NT2/D1 (cell line): Measurements from ENCODE around the gene VWCE.

ENCODE experiments used
- DNase-seq: peaks from one replicate; pipeline ENCODE4 v3.0.0-alpha.2; 2011; ENCODE audit warnings: low read depth, low spot score
- H3K27me3 ChIP-seq: 2 replicates; pipeline ENCODE4 v1.6.0; 2011; ENCODE audit warnings: mild to moderate bottlenecking; ENCODE audit not compliant: insufficient read length, insufficient read depth
- H3K36me3 ChIP-seq: 2 replicates; pipeline ENCODE4 v1.6.1; 2011; ENCODE audit warnings: mild to moderate bottlenecking, low read length, mixed read lengths; ENCODE audit not compliant: insufficient read depth, insufficient read length
- H3K4me1 ChIP-seq: 2 replicates; pipeline ENCODE4 v1.5.1; 2011; ENCODE audit not compliant: insufficient read depth, insufficient read length
- H3K4me3 ChIP-seq: 2 replicates; pipeline ENCODE4 v1.5.1; 2011; ENCODE audit warnings: low read depth; ENCODE audit not compliant: insufficient read length
- H3K9ac ChIP-seq: 2 replicates; pipeline ENCODE4 v1.6.0; 2011; ENCODE audit warnings: low read depth; ENCODE audit not compliant: insufficient read length
- H3K9me3 ChIP-seq: 2 replicates; pipeline ENCODE4 v1.5.1; 2011; ENCODE audit warnings: mild to moderate bottlenecking, low read length; ENCODE audit not compliant: insufficient read depth
- SUZ12 ChIP-seq: IDR thresholded peaks from 2 replicates; pipeline ENCODE4 v1.6.1; 2011; ENCODE audit not compliant: insufficient read length, insufficient read depth; ENCODE audit errors: extremely low read depth
- YY1 ChIP-seq: IDR thresholded peaks from 2 replicates; pipeline ENCODE4 v1.6.1; 2011; ENCODE audit not compliant: insufficient read length, insufficient read depth
- ZNF274 ChIP-seq: IDR thresholded peaks from 2 replicates; pipeline ENCODE4 v1.6.1; 2011; ENCODE audit warnings: mild to moderate bottlenecking, low read depth, low read length

The VWCE gene

GRCh38 chr11:61270354-61271076 lies 24.6 kb downstream of the VWCE start:
- H3K4me3 ChIP-seq: no peak overlapping the region
- TF ChIP-seq SUZ12 (no peak), ZNF274 (no peak)
- H3K27me3 ChIP-seq: no peaks in the 10 kb centered on the region
- no peak overlapping the region for H3K9ac ChIP-seq
- H3K9me3 ChIP-seq: no peaks in the 10 kb centered on the region
- H3K36me3 ChIP-seq: peaks cover 40% of the 10 kb centered on the region
- H3K4me1 ChIP-seq: peaks cover 10% of the 10 kb centered on the region
- no peak for DNase-seq

GRCh38 chr11:61268588-61269250 lies 26.4 kb downstream of the VWCE start:
- Histone ChIP-seq H3K9me3 (no peaks in the 10 kb centered on the region), H3K9ac (no peak overlapping the region), H3K4me1 (peaks cover 3% of the 10 kb centered on the region), H3K27me3 (no peaks in the 10 kb centered on the region), H3K36me3 (peaks cover 41% of the 10 kb centered on the region), H3K4me3 (no peak overlapping the region)
- no peak for DNase-seq
- TF ChIP-seq SUZ12: no peak
- no peak for TF ChIP-seq YY1
- TF ChIP-seq ZNF274: no peak

- Histone ChIP-seq H3K4me1 (no peaks in the 10 kb centered on the region), H3K36me3 (peaks cover 40% of the 10 kb centered on the region), H3K9ac (no peak overlapping the region), H3K9me3 (no peaks in the 10 kb centered on the region), H3K4me3 (no peak overlapping the region), H3K27me3 (no peaks in the 10 kb centered on the region)
- no peak for TF ChIP-seq YY1
- no peak for TF ChIP-seq ZNF274
- no peak for TF ChIP-seq SUZ12
- DNase-seq: no peak
Measured at GRCh38 chr11:61267437-61267841, 27.7 kb downstream of the VWCE start.

GRCh38 chr11:61266602-61267001 lies 28.5 kb downstream of the VWCE start:
- no peaks in the 10 kb centered on the region for H3K4me1 ChIP-seq
- H3K4me3 ChIP-seq: no peak overlapping the region
- no peaks in the 10 kb centered on the region for H3K27me3 ChIP-seq
- H3K36me3 ChIP-seq: peaks cover 43% of the 10 kb centered on the region
- no peaks in the 10 kb centered on the region for H3K9me3 ChIP-seq
- no peak for DNase-seq
- no peak overlapping the region for H3K9ac ChIP-seq
- TF ChIP-seq YY1 (no peak), ZNF274 (no peak), SUZ12 (no peak)

- Histone ChIP-seq H3K4me1 (no peaks in the 10 kb centered on the region), H3K4me3 (no peak overlapping the region), H3K27me3 (no peaks in the 10 kb centered on the region), H3K36me3 (peaks cover 42% of the 10 kb centered on the region), H3K9ac (no peak overlapping the region), H3K9me3 (no peaks in the 10 kb centered on the region)
- DNase-seq: no peak
- no peak for TF ChIP-seq ZNF274
- no peak for TF ChIP-seq YY1
- no peak for TF ChIP-seq SUZ12
Measured at GRCh38 chr11:61265357-61265756, 29.8 kb downstream of the VWCE start.

- no peak overlapping the region for H3K9ac ChIP-seq
- no peaks in the 10 kb centered on the region for H3K9me3 ChIP-seq
- DNase-seq: no peak
- no peak overlapping the region for H3K4me3 ChIP-seq
- no peaks in the 10 kb centered on the region for H3K27me3 ChIP-seq
- peaks cover 47% of the 10 kb centered on the region for H3K36me3 ChIP-seq
- TF ChIP-seq ZNF274: no peak
- TF ChIP-seq YY1: no peak
- no peak for TF ChIP-seq SUZ12
- no peaks in the 10 kb centered on the region for H3K4me1 ChIP-seq
Measured at GRCh38 chr11:61264795-61265194, 30.3 kb downstream of the VWCE start.

GRCh38 chr11:61264371-61264770 lies 30.7 kb downstream of the VWCE start:
- Histone ChIP-seq H3K36me3 (peaks cover 49% of the 10 kb centered on the region), H3K9me3 (no peaks in the 10 kb centered on the region), H3K4me3 (no peak overlapping the region), H3K4me1 (no peaks in the 10 kb centered on the region), H3K9ac (no peak overlapping the region), H3K27me3 (no peaks in the 10 kb centered on the region)
- TF ChIP-seq ZNF274 (no peak), SUZ12 (no peak)
- no peak for DNase-seq
